K562 (cell line): ENCODE results near the gene CGNL1. TPM values are rescaled to one million over a fixed set of nuclear protein-coding genes. Genes with fewer than 3 reads are reported as not detected.
A peak's percentile ranks its signal among the peaks of the same experiment; 100 is the strongest.

Source experiments
- ASH1L ChIP-seq: fragments of 450-650 bp; IDR thresholded peaks from 2 replicates; pipeline ENCODE4 v1.6.1; 2018; ENCODE audit warnings: borderline replicate concordance, mild to moderate bottlenecking, low read depth; ENCODE audit not compliant: partially characterized antibody
- ATF2 ChIP-seq: sonication (generic); formaldehyde crosslinking; IDR thresholded peaks from 2 replicates; pipeline ENCODE4 v1.8.1; 2022; ENCODE audit warnings: missing genetic modification reagents
- ATF3 ChIP-seq, 2 experiments: fragments of 450-650 bp in 1 of 2; sonication (generic) in 1 of 2; formaldehyde crosslinking in 1 of 2; IDR thresholded peaks in 1 of 2; conservative IDR thresholded peaks in 1 of 2; 2 replicates each; pipeline versions ENCODE4 v1.6.1 to v1.8.1; 2016 to 2023; ENCODE audit warnings: mild to moderate bottlenecking in 2 of 2, moderate library complexity in 2 of 2, inconsistent platforms in 1 of 2, missing genetic modification reagents in 1 of 2
- BCL6 ChIP-seq: fragments of 250-450 bp; sonication (Bioruptor Pico); IDR thresholded peaks from 2 replicates; pipeline ENCODE4 v1.4.0; 2020
- CTBP1 ChIP-seq: fragments of 450-650 bp; IDR thresholded peaks from 2 replicates; pipeline ENCODE4 v1.6.1; 2016; ENCODE audit warnings: borderline replicate concordance
- CTCF ChIP-seq, 3 experiments: IDR thresholded peaks in 2 of 3; conservative IDR thresholded peaks in 1 of 3; 2 replicates each; pipeline ENCODE4 v1.5.1; 2011 to 2012; ENCODE audit warnings: low read length in 3 of 3, mild to moderate bottlenecking in 3 of 3, control low read depth in 2 of 3, improper control_type of control experiment in 1 of 3, inconsistent platforms in 1 of 3, low read depth in 1 of 3, mixed read lengths in 1 of 3, moderate library complexity in 1 of 3; ENCODE audit not compliant: insufficient read depth in 2 of 3
- EP300 ChIP-seq: IDR thresholded peaks from 2 replicates; pipeline ENCODE4 v1.6.1; 2012; ENCODE audit warnings: low read length, improper control_type of control experiment
- GABPA ChIP-seq: fragments of 200-800 bp; sonication (Bioruptor generic); conservative IDR thresholded peaks from 2 replicates; pipeline ENCODE4 v1.6.1; 2016; ENCODE audit warnings: low read depth, missing genetic modification characterization, missing compliant biosample characterization
- KDM1A ChIP-seq, 2 experiments: fragments of 450-650 bp; IDR thresholded peaks; 2 replicates each; pipeline ENCODE4 v1.6.1; 2016; ENCODE audit warnings: mild to moderate bottlenecking in 2 of 2
- KLF16 ChIP-seq: IDR thresholded peaks from 2 replicates; pipeline ENCODE4 v1.6.1; 2016; ENCODE audit warnings: antibody characterized with exemption
- MAFF ChIP-seq: IDR thresholded peaks from 2 replicates; pipeline ENCODE4 v1.6.1; 2012; ENCODE audit warnings: low read length, improper control_type of control experiment
- MLLT1 ChIP-seq, 2 experiments: fragments of 450-650 bp; IDR thresholded peaks; 2 replicates each; pipeline ENCODE4 v1.6.1; 2016
- NFIX ChIP-seq: fragments of 250-450 bp; sonication (Bioruptor Pico); IDR thresholded peaks from 2 replicates; pipeline ENCODE4 v1.4.0; 2020; ENCODE audit warnings: low read depth, mild to moderate bottlenecking, moderate library complexity
- PTRF ChIP-seq: fragments of 450-650 bp; IDR thresholded peaks from 2 replicates; pipeline ENCODE4 v1.6.1; 2016; ENCODE audit warnings: mild to moderate bottlenecking, missing genetic modification characterization, missing compliant biosample characterization
- PURB ChIP-seq: sonication (generic); formaldehyde crosslinking; IDR thresholded peaks from 2 replicates; pipeline ENCODE4 v1.9.0; 2021; ENCODE audit warnings: low read depth, mild to moderate bottlenecking, missing genetic modification reagents
- RBM34 ChIP-seq: fragments of 200-400 bp; formaldehyde crosslinking; IDR thresholded peaks from 2 replicates; pipeline ENCODE4 v1.6.1; 2018; ENCODE audit warnings: low read length, borderline replicate concordance; ENCODE audit not compliant: insufficient read depth
- RFX1 ChIP-seq: fragments of 450-650 bp; IDR thresholded peaks from 2 replicates; pipeline ENCODE4 v1.6.1; 2016; ENCODE audit warnings: mild to moderate bottlenecking, moderate library complexity
- SMC3 ChIP-seq: conservative IDR thresholded peaks from 2 replicates; pipeline ENCODE4 v1.6.1; 2011; ENCODE audit warnings: low read depth, low read length, improper control_type of control experiment; ENCODE audit not compliant: insufficient read depth
- VEZF1 ChIP-seq: fragments of 200-800 bp; sonication (Bioruptor generic); IDR thresholded peaks from 2 replicates; pipeline ENCODE4 v1.6.1; 2017; ENCODE audit warnings: missing genetic modification characterization, missing compliant biosample characterization
- ZBED1 ChIP-seq: IDR thresholded peaks from 2 replicates; pipeline ENCODE4 v1.6.1; 2014
- ZNF707 ChIP-seq: fragments of 250-450 bp; sonication (Bioruptor Pico); conservative IDR thresholded peaks from 2 replicates; pipeline ENCODE4 v1.8.0; 2022; ENCODE audit warnings: inconsistent platforms, mild to moderate bottlenecking, moderate library complexity
- ZNF785 ChIP-seq: fragments of 250-450 bp; sonication (Bioruptor Pico); IDR thresholded peaks from 2 replicates; pipeline ENCODE4 v1.4.0; 2020; ENCODE audit warnings: mild to moderate bottlenecking
- polyA plus RNA-seq, 8 experiments: library from polyadenylated mRNA; depleted of rRNA in 4 of 8; stranded (reverse) in 5 of 8; unstranded in 3 of 8; fragments of >200 nt; fragmentation: Nextera tagmentation in 2 of 8; fragmentation: Illumina TruSeq in 1 of 8; extraction: Ambion mirVana in 2 of 8; extraction: Trizol in 1 of 8; gene quantifications; 2 replicates each; pipeline versions ENCODE4 v1.2.1 to v1.2.3, GENCODE V29; 2011 to 2014; ENCODE audit warnings: inconsistent platforms in 1 of 8, missing spikeins in 1 of 8
- total RNA-seq, 7 experiments: library from RNA; depleted of rRNA in 6 of 7; stranded (reverse); fragments of >200 nt in 6 of 7; fragmentation: Illumina TruSeq in 2 of 7; extraction: Trizol in 2 of 7; gene quantifications; 2 replicates each; pipeline versions ENCODE4 v1.2.1 to v1.2.3, GENCODE V29; 2011 to 2021; ENCODE audit warnings: low replicate concordance in 1 of 7

Gene CGNL1
- total and polyA plus RNA-seq, 9 of the 15 experiments (the other 6 are each of a cell fraction or from before 2014, with no cell fraction given): 0.01 to 0.07 TPM; not detected in 7

- no peak for TF ChIP-seq ATF3 (IDR thresholded peaks at IDR 0.05)
- TF ChIP-seq ATF3 (CRISPR knock-in tag; conservative IDR thresholded peaks at IDR 0.05): no peak
- TF ChIP-seq ATF2 (CRISPR knock-in tag): no peak
- no peak for TF ChIP-seq RFX1
- TF ChIP-seq CTBP1: no peak
- TF ChIP-seq GABPA (tag): no peak
- no peak for TF ChIP-seq MLLT1 (IDR thresholded peaks at IDR 0.05)
- TF ChIP-seq CTCF (IDR thresholded peaks at IDR 0.05 in 2 of 3, conservative IDR thresholded peaks at IDR 0.05 in 1 of 3; ENCODE audit: insufficient read depth in 2 of 3, low read depth in 1 of 3, low read length in 3 of 3): peak; percentile 43 to 84 (median 57); a peak in 5 of 6 replicates
- no peak for TF ChIP-seq KDM1A (IDR thresholded peaks at IDR 0.05)
- no peak for TF ChIP-seq EP300
- no peak for TF ChIP-seq ZNF707 (CRISPR knock-in tag)
- no peak for TF ChIP-seq RBM34
- TF ChIP-seq ZNF785: no peak
- peak; percentile 76 for TF ChIP-seq SMC3
- TF ChIP-seq VEZF1 (CRISPR knock-in tag): no peak
- no peak for TF ChIP-seq PURB
- TF ChIP-seq ASH1L: no peak
- 0 out of 2 replicates have a peak, but pooled peaks have one; percentile 22 for TF ChIP-seq KLF16
- no peak for TF ChIP-seq NFIX (CRISPR knock-in tag)
- no peak for TF ChIP-seq PTRF (tag)
- TF ChIP-seq ZBED1: no peak
- peak; percentile 9; the same call in 1 of the 2 replicates for TF ChIP-seq MAFF
- TF ChIP-seq BCL6 (CRISPR knock-in tag): no peak
Observed at GRCh38 chr15:57527382-57528091, 151.2 kb downstream of the CGNL1 start (continued).
